Stimulated activated CD4-positive, alpha-beta T cell treated with anti-CD3 and anti-CD28 coated beads, Interleukin-4, amount 100 ng/mL, for 24 hours (primary cell): Measurements from ENCODE around the gene SCN9A.
"Not testable (repeated sequence)": the region's sequence is repeated elsewhere in the genome, so short reads cannot be mapped to it uniquely, and the experiment has no call there.

Source experiments
- DNase-seq: peaks from one replicate; pipeline ENCODE4 v3.0.0-alpha.2; 2020

The SCN9A gene

DNA sequence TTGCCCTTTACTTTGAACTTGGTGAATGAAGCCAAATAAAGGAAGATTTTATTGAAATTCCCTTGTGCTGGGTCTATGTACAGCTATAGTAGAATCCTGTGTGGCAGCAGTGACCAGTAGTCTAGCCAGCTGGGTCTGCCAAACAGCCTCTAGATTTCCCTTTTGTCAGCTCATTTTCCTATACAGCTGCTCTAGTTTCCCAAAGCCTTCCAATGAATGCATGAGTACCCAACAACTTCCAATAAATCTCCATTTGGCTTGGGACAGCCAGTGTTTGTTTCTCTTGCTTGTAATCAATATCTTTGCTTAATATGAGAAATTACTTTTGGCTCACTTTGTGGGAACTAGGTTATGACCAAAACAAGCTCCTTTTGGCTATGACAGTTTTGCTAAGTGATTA, 43.6 kb downstream of the SCN9A start:
- DNase-seq, result no peak

DNA sequence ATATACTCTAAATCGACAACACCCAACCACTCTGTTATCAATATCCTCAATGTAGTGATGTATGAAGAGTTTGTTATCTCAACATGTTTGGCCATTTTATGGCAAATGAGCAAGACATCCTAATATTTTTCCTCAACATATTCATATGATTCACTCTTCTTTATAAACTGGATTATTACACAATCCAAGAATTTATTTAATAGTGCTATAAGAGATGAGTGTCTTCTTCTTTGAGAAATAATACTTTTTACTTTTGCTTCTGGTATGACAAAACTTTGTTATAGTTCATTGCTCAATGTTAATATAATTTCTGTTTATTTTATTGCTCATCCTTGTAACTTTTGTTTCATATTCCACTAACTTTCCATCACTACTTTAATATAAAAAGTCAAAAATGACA, 44.3 kb downstream of the SCN9A start:
- no peak for DNase-seq

DNA sequence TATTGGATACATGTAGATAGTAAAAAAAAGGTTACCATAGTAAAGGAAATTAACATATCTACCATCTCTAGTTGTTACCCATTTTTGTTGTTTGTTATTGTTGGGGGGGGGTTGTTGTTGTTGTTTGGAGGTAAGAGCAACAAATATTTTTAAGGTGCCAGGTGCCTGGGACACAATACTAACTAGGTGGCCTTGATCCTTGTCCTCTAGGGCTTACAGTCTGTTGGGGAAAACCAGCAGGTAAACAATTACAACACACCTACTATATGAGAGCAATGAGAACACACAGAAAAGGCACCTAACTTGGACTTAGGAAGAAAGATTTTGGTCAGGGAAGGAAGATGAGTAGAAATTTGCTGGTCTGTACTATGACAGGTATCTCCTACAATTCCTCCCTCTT, 46.3 kb downstream of the SCN9A start:
- no peak for DNase-seq

DNA sequence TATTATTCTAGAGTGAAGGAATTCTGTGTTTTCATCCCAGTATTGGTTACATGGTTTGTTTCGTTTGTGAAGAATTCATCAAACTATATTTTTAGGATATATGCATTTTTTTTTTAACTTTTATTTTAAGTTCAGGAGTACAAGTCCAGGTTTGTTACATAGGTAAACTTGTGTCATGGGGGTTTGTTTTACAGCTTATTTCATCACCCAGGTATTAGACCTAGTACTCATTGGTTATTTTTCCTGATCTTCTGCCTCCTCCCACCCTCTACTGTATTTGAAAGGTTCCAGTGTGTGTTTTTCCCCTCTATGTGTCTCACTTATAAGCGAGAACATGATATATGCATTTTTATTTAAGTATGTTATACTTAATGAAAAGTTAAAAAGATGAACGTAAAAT, 47.6 kb downstream of the SCN9A start:
- DNase-seq, result no peak

DNA sequence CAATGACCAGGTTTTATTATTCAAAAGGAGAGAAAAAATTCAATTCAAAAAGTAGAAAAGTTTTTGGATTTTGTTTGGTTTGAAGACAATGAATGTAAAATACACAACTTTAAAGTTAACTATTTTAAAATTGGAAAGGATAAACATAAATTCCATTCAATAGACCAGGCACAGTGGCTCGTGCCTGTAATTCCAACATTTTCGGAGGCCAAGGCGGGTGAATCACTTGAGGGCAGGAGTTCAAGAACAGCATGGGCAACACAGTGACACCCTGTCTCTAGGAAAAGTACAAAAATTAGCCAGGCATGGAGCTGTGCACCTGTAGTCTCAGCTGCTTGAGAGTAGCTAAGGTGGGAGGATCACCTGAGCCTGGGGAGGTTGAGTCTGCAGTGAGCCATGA, 54.7 kb downstream of the SCN9A start:
- no peak for DNase-seq

DNA sequence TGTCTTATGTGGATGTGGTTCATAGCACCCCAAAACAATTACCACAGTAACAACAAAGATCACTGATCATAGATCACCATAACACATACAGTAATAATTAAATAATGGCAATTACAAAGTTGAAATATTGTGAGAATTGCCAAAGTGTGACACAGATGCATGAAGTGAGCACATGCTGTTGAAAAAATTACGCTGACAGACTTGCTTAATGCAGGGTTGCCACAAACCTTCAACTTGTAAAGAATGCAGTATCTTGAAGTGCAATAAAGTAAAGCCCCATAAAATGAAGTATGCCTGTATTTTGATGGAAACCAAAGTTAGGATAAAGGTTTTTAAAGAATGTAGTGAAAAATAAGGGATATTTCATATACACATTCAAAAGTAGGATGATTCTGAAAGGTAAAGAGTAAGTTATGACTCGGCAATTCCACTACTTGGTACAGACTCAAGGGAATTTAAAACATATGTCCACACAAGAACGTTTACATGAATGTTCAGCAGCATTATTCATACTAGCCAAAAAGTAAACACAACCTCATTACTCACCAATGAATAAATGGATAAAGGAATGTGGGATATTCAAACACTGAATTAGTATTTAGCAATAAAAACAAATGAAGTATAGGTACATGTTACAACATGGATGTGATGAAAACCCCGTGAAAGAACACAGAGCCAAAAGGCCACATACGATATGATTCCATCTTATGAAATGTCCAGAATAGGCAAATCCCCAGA, 61.6 kb downstream of the SCN9A start:
- no peak for DNase-seq

DNA sequence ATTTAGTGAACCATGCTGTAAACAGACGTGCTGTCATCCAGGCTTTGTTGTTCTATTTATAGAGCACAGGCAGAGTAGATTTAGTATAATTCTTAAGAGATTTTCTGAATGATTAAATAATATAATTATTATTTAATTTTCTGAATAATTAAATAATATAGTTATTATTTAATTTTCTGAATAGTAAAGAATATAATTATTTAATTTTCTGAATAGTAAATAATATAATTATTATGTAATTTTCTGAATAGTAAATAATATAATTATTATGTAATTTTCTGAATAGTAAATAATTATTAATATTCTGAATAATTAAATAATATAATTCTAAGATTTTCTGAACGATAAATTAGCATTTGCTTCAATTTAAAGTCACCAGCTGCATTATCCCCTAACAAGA, 62.9 kb downstream of the SCN9A start:
- DNase-seq, result not testable (repeated sequence)

DNA sequence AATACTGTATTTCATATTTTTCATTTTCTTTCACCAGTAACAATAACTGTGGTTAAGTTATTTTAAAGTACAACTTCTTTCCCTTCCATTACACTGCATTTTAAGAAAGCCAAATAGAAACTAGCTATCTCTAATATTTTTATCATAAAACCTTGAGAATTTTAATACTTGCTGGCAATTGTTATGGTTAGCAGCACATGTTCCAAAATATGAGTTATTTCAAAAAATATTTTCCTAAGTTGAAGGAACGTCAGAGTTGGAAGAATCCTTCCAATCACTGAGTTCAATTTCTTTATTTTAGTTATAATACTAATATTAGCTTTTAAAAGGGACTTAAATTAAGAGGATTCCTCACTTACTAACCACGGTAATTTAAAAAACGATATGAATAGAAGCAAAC, 68.4 kb downstream of the SCN9A start:
- DNase-seq, result no peak

DNA sequence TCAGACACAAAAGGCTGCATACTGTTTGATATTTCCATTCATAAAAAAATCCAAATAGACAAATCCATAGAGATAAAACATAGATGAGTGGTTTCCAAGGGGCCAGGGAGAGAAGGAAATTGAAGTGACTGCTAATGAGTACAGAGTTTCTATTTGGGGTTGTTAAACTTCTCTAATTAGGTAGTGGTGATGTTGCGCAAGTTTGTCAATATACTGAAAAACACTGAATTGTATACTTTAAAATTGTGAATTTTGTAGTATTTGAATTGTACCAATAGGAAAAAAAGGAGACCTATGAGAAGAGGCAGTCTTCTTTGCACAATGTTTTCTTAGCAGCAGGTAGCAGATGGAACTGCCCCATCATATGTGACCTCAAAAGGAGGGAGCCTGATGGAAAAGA, 71.1 kb downstream of the SCN9A start:
- no peak for DNase-seq

DNA sequence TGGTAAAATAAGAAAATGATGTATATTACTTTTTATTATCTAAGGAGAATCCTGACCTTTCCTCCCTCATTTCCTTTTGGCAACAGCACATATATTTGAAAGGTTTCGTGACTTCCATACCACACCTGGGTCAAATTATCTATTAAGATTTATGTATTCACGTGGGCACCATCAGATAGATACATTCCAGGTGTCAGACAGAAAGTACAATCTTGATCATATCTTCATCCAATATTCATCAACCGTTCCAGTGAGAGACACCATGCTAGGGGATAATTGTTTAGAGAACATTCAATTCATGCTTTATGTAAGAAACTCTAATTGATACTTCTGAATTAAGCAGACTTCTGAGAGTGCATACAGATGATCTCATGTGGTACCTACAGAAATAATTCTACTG, 73.7 kb downstream of the SCN9A start:
- DNase-seq, result no peak

DNA sequence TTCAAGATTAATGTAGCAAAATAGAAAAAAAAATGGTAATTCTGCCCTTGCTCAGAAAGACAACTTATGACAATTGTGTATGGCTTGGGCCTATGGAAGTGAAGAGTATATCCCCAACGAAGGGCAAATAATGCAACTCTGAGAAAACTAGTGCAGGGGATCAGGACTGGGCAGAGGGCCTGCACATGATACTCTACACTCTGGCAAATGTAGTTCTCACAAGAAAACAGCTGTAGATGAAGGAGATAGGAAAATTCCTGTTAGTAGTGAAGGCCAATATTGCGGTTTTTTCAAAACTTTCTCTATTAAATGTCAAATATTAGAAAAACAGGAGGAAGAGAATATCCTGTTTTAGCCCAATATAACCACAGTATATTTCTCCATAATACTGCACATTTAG, 77.8 kb downstream of the SCN9A start:
- no peak for DNase-seq

DNA sequence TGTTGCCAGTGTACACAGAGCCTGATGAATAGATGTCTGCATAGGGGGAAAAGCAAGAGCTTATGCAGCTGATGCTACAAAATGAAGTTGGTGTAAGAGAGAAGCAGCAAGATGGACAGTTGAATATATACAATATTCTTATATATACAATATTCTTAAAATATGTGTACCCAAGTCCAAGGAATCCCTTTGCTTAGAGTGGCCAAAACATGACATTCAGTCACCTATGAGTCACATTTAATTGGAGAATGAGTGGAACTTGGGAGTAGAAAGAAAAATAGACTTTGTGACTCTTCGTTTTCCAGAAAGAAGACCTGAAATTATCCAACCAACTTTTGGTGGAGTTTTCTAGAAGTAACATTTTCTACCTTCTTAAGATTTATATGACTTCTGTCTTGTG, 81.8 kb downstream of the SCN9A start:
- no peak for DNase-seq

DNA sequence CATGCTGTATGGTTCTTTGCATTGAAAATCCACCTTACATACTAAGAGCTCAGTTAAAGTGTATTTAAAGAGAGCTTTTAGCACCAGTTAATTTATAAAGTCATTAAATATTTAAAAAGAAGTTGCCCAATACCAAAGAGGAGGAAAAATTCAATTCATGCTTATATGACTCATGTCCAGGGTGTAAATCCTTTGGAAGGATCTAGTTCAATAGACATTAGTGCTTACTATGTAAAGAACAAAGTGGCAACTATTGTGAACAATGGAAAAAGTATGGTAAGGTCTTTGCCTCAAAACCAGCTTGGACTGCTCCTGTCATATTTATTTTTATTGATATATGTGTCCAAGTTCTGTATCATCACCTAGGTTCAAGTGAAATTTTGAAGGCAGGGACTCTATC, 90.5 kb downstream of the SCN9A start:
- DNase-seq, result no peak

DNA sequence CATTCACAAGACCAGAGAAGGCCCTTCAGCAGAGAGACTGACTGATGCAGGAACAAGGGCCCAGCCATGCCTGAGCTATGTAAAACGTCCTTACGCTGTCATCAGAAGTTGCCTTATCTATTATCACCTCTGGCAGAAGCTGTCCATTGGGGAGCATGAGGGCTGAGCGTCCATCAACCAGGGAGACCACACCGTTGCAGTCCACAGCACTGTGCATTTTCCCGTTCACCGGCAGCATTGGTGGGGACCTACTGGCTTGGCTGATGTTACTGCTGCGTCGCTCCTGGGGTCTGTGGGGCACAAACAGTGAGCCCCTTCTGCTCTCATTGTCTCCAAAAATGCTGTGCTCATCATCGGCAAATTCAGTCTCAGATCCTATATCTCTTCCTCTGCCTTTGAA, 91.4 kb downstream of the SCN9A start:
- no peak for DNase-seq

DNA sequence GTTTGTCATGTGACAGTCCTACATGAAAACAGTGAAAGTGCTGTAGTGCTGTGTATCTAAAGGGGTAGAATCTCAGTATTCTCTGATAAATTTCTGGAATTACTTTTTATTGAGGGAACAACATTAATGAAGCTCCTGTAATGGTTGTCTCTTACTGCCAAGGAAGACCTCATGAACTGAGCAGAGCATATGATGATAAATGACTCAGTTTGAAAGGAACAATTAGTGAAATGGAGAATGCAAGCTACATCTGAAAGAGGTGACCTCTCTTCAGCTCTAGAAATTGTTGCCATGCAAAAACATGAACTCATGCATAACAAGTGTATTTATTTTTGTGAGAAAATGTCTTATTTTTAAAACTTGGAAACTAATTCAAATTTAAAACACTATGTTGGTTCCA, 93.6 kb downstream of the SCN9A start:
- no peak for DNase-seq

DNA sequence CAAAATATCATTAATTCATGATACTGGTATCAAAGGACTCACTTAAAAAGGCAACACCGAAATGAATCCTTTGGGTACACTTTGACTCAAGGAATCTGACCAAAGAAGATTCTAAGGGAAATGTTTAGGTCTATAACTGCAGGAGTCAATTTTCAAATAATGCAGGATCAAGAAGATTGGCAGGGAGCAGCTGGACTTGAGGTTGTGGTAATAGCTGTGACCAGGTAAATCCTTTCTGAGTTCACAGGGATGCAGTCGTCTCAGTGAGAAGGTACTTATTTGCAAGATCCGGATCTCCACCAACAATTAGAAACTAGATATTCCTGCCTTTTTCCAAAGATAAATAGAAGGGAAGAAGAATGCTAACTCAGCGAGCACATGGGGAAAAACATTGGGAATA, 96.9 kb downstream of the SCN9A start:
- DNase-seq, result no peak

DNA sequence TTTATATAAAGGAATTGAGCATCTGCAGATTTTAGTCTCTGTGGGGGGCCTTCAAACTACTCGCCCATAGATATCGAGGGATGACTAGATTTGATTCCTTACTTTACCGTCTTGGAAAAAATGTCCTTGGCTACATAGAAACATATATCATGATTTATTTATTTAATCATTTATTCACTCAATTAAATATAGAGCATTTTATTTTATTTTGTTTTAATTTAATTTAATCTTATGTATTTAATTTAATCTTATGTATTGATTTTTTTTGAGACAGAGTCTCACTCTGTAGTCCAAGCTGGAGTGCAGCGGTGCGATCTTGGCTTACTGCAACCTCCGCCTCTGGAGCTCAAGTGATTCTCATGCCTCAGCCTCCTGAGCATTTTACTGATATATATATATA, 105.4 kb downstream of the SCN9A start:
- DNase-seq, result no peak

DNA sequence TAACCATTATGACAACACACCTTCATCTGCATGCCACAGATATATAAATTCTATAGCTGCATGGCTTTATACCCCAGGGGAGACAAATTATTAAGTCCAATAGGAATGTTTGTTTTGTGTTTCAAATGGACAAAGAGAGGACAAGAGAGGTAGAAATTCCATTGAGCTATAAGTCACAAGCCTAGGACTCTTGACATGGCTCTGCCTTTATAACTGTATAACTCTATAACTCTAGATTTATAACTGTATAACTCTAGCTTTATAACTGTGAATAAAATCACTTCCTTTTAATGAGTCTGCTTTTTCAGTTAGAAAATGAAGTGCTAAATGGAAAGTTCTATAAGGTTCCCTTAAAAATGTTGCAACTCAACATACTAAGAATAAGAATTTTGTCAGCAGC, 106.4 kb downstream of the SCN9A start:
- no peak for DNase-seq

DNA sequence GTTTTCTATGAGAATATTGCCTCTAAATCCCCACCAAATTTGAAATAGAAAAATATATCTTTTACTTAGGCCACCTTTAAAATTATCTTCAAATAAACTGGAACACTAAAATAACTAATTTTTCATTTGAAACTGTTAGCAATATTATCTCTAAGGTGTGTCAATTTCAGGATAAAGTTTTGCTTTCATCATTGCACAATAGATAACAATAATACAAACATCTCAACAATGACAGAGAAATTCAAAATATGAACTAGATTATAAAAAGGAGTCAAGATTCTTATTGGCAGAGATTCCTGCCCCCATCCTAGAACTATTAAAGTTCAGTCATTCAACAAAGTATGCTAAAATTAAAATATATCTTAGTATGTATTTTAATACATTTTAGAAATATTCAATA, 117.9 kb downstream of the SCN9A start:
- no peak for DNase-seq

DNA sequence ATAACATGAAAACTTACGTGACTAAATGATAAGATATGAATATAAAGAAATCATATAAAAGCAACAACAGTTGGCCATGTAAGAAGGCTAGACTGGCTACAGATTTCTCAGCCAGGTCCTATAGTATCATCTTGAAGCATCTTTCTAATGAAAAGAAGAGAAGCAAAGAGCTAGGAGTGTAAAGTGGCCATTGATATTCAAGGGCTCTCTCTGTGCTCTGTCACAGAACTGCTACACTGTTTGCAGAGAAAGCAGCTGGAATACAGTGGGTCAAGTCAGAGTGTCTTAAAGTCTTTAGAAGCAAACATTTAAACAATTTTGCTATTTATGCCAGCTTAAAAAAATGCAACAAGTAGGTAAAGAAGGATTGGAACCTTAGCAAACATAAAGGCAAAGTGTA, 118.8 kb downstream of the SCN9A start:
- DNase-seq, result no peak

DNA sequence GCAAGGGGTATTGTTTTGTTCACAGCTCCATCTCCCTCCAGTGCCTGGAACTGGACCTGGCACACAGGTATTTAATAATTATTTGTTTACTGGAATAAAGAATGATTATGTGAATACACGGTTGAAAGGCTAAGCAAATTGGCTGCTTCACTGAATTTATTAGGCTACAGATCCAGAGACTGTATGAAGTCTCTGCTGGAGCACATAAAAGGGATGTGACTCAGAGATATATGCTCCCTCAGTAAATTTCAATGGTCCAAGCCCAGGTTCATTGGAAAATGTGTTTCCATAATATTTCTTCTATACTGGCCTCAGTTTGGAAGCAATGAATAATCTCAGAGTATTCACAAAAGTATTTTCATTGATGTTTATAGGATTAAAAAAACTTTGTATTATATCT, 126.4 kb downstream of the SCN9A start:
- no peak for DNase-seq

DNA sequence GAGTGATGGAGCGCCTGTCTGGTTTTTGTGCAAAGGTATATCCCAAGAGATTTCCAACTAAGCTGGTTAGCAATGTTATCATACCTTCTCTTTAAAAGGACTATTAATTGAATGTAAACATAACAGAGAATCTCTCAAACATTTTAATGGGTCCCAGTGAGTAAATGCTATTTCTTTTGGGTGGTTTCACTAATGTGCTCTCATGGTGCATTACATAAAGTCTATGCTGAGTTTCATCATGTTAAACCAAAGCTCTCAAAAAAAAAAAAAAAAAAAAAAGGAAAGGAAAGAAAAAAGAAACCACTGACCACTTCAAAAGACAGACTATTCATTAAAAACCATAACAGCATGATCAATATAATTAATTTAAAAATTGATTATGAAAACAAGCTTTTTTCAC, 128.8 kb downstream of the SCN9A start:
- DNase-seq, result no peak

DNA sequence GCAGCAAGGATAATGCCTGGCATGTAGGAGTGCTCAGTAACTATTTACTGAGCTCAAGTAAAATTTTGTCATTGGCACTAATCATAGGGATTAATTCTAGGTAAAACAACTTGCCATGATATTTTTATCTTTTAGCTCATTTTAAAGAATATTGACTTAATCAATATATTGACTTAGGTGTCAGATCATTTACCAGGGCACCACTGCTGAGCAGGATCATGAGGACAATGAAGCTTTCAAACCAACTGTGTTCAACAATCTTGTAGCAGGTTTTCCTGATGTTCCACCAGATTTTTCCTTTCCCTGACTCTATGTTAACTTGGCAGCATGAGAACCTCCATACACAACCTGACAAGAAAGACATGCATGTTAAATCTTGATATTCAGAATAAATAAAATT, 133.4 kb downstream of the SCN9A start:
- no peak for DNase-seq

DNA sequence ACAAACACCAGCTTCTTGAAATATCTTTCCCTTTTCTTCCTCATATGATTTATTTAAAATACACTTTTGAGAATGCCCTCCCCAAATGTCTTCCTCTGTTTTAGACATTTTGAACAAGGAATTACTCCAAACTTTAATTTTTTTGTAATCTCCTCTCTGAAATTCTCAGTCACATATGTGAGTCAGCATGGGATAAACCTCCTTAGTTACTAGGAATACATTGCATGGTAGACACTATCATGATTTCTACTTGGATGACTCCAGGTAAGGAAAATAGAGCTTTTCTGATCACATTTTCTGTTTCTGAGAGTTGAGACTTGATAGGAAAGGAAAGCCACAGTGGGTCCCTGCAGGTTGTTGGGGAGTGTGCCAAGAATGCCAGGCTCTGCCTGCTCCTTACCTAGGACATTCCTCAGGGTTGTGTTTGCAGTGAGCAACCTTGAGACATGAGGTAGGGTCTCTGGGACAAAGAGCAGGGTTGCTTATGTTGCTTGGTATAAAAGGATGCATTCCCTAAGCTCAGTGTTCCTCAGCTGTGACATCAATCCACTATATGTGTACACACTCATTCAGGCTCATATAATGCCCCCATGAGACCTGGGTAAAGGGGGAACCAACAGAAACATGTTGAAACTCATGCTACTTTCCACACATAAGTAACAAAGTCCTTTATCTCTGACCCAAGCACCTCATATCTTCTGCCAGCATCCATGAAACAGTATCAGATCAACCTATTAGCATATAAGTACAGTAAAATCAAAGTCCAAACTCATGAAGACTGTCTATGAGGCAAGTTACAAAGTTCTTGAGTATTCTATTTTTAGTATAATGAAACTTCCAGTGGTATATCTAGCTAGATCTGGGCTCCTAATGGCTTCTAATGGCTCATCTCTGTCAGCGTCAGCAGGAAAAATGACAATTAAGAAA, 135.1 kb downstream of the SCN9A start:
- DNase-seq, result no peak

DNA sequence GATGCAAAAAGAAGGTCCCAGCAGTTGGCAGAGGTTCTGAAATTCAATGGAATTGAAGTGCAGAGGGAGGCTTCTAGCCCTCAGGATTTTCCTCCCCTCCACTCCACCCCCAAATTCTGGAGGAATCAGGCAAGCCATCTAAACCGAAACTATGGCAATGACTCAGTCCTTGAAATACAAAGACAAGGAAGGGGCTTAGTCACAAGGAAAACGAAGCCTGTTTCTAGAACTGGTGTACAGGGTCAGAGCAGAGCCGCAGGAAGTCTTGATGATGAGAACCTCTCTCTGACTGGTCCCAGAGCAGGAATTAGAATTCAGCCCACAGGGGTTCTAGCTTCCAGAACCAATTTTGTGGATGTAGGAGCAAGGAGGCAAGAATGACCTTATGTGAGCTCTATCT, 136.2 kb downstream of the SCN9A start:
- DNase-seq, result no peak
